Activated B cell treated with CpG ODN at 0.5 μM for 24 hours (primary cell): ENCODE measurements around the gene PHOX2B. TPM values are rescaled to one million over a fixed set of nuclear protein-coding genes. Genes with fewer than 3 reads are reported as not detected.

ENCODE experiments used
- ATAC-seq: fragments of 200-7000 bp; cut with Tn5 transposase; one replicate; pipeline ENCODE4 v1.10.0; 2021; ENCODE audit warnings: low read depth, mild to moderate bottlenecking, moderate library complexity
- CTCF ChIA-PET: fragments of 350-600 bp; sonication (Branson Sonifier 250); formaldehyde crosslinking; loops from one replicate; lab custom pipeline; 2021; ENCODE audit warnings: antibody characterized with exemption; lab: Charles Lee
- POLR2A ChIA-PET: fragments of 350-600 bp; sonication (Branson Sonifier 250); formaldehyde crosslinking; loops from one replicate; lab custom pipeline; 2021; ENCODE audit warnings: antibody characterized with exemption; lab: Charles Lee
- DNase-seq: peaks from one replicate; pipeline ENCODE4 v3.0.0; 2022
- H3K27ac Mint-ChIP-seq: one replicate; pipeline ENCODE4 v1.8.0; 2020; ENCODE audit warnings: mixed read lengths
- H3K27me3 Mint-ChIP-seq: one replicate; pipeline ENCODE4 v1.8.0; 2021; ENCODE audit warnings: mixed read lengths
- H3K36me3 Mint-ChIP-seq: one replicate; pipeline ENCODE4 v1.8.0; 2021; ENCODE audit warnings: low read depth, mixed read lengths
- H3K4me1 Mint-ChIP-seq: one replicate; pipeline ENCODE4 v1.8.0; 2021; ENCODE audit warnings: mixed read lengths
- H3K4me3 Mint-ChIP-seq: one replicate; pipeline ENCODE4 v1.8.0; 2020; ENCODE audit warnings: mild to moderate bottlenecking, mixed read lengths
- H3K9me3 Mint-ChIP-seq: one replicate; pipeline ENCODE4 v1.8.0; 2020; ENCODE audit warnings: mixed read lengths
- intact Hi-C: fragments of 100-400 bp; cut with micrococcal nuclease; formaldehyde crosslinking; loops from one replicate; pipeline ENCODE4 v1.15.1; 2024
- total RNA-seq: library from RNA; stranded (reverse); gene quantifications from 2 replicates; pipeline ENCODE4 v1.2.3, GENCODE V29; 2022
- TF ChIP-seq, protein P1 (sequence below): fragments of 200-600 bp; IDR thresholded peaks from one replicate; pipeline ENCODE4 v1.8.0; 2022; ENCODE audit warnings: antibody characterized with exemption, mild to moderate bottlenecking

PHOX2B gene
- total RNA-seq, 1 donor from 2014 or later = not detected

DNA sequence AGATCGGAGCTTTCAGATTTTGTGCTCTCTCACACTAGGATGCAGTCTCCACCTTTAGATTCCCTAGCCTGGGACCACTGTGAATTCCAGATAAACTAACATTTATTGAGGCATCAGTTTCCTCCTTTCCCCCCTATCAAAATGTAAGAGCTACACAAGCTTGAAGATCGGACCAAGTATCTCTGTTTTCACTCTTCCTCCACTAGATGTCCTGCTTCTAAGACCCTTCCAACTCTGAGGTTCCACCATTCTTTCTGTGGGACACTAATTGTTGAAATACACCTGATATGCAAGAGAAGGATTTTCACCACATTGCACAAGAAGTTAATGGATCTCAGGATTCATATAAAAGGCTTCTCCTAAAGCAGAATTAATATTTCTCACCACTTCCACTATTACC is 43.0 kb upstream of the PHOX2B start:
- Mint-ChIP-seq H3K9me3 (no peaks in the 10 kb centered on the region), H3K4me1 (no peaks in the 10 kb centered on the region), H3K36me3 (no peaks in the 10 kb centered on the region), H3K27ac (no peak overlapping the region), H3K27me3 (peaks cover 2% of the 10 kb centered on the region), H3K4me3 (no peak overlapping the region)
- POLR2A ChIA-PET = no interaction called here
- TF ChIP-seq, protein P1, sequence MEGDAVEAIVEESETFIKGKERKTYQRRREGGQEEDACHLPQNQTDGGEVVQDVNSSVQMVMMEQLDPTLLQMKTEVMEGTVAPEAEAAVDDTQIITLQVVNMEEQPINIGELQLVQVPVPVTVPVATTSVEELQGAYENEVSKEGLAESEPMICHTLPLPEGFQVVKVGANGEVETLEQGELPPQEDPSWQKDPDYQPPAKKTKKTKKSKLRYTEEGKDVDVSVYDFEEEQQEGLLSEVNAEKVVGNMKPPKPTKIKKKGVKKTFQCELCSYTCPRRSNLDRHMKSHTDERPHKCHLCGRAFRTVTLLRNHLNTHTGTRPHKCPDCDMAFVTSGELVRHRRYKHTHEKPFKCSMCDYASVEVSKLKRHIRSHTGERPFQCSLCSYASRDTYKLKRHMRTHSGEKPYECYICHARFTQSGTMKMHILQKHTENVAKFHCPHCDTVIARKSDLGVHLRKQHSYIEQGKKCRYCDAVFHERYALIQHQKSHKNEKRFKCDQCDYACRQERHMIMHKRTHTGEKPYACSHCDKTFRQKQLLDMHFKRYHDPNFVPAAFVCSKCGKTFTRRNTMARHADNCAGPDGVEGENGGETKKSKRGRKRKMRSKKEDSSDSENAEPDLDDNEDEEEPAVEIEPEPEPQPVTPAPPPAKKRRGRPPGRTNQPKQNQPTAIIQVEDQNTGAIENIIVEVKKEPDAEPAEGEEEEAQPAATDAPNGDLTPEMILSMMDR = no peak
- ATAC-seq = no peak
- intact Hi-C loops = no loop called here
- CTCF ChIA-PET = no interaction called here
- DNase-seq = no peak

DNA sequence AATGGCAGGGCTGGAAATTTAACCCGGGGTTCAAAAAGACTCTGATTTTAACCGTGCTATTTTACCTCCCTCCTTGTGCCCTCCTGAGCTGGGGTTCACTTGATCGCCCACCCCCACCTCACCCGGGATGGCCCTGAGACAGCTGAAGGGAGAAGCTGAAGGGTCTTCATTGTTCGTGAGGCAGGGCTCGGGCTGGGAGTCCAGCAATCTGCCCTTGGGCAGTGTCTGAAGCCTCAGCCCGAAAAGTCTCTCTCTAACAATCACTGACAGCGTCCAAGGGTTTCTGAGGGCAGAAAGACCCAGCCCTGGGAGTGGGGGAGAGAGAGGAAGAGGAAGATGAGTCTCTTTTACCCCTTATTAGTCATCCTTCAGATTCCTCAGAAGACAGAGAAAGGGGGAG is 39.4 kb upstream of the PHOX2B start:
- no peaks in the 10 kb centered on the region for H3K9me3 Mint-ChIP-seq
- no peak overlapping the region for H3K4me3 Mint-ChIP-seq
- H3K27ac Mint-ChIP-seq = no peak overlapping the region
- intact Hi-C loops = no loop called here
- no peaks in the 10 kb centered on the region for H3K36me3 Mint-ChIP-seq
- no peak for ATAC-seq
- POLR2A ChIA-PET = no interaction called here
- H3K27me3 Mint-ChIP-seq = no peaks in the 10 kb centered on the region
- DNase-seq = no peak
- TF ChIP-seq, protein P1 = no peak
- CTCF ChIA-PET = no interaction called here
- no peaks in the 10 kb centered on the region for H3K4me1 Mint-ChIP-seq

DNA sequence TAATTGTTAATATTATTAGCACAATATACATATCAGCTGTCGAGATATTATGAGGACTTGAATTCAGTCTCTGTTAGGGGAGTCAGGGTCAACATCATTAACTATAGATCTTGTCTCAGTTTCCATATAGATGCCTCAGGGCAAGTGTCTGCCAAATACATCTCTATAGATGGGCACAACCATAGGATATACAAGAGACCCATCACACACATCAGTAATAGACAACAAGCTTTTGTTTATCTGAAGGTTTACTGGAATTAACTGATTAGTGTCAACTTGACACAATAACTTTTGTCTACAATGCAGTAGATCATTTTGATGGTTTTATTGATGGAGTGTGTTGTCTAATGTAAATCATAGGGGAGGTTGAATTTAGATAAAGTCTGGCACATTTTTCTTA is 37.1 kb upstream of the PHOX2B start:
- Mint-ChIP-seq H3K27me3 (no peaks in the 10 kb centered on the region), H3K4me3 (no peak overlapping the region), H3K27ac (no peak overlapping the region), H3K36me3 (no peaks in the 10 kb centered on the region), H3K4me1 (no peaks in the 10 kb centered on the region), H3K9me3 (no peaks in the 10 kb centered on the region)
- TF ChIP-seq, protein P1 = no peak
- DNase-seq (no peak), ATAC-seq (no peak)
- CTCF ChIA-PET = no interaction called here
- intact Hi-C loops = no loop called here
- POLR2A ChIA-PET = no interaction called here

- ATAC-seq (no peak), DNase-seq (no peak)
- Mint-ChIP-seq H3K36me3 (no peaks in the 10 kb centered on the region), H3K4me1 (no peaks in the 10 kb centered on the region), H3K9me3 (no peaks in the 10 kb centered on the region), H3K27me3 (no peaks in the 10 kb centered on the region), H3K27ac (no peak overlapping the region), H3K4me3 (no peak overlapping the region)
- POLR2A ChIA-PET = no interaction called here
- TF ChIP-seq, protein P1 = no peak
- intact Hi-C loops = no loop called here
- CTCF ChIA-PET = no interaction called here
Measured at GRCh38 chr4:41784191-41784979, 35.9 kb upstream of the PHOX2B start.

GRCh38 chr4:41776466-41776865 is 27.9 kb upstream of the PHOX2B start:
- ChIA-PET POLR2A (no interaction called here), CTCF (no interaction called here)

More at GRCh38 chr4:41776466-41776865, 27.9 kb upstream of the PHOX2B start:
- Mint-ChIP-seq H3K27me3 (peaks cover 6% of the 10 kb centered on the region), H3K9me3 (no peaks in the 10 kb centered on the region), H3K4me1 (no peaks in the 10 kb centered on the region), H3K4me3 (no peak overlapping the region), H3K27ac (no peak overlapping the region), H3K36me3 (no peaks in the 10 kb centered on the region)
- TF ChIP-seq, protein P1 = no peak
- intact Hi-C loops = no loop called here
- no peak for DNase-seq
- no peak for ATAC-seq
